Stimulated activated CD4-positive, alpha-beta T cell treated with anti-CD3 and anti-CD28 coated beads, TNF-alpha, amount 100 ng/mL, for 1 hour (primary cell): ENCODE data around the gene RRP7A.
"Not testable (repeated sequence)": the region's sequence is repeated elsewhere in the genome, so short reads cannot be mapped to it uniquely, and the experiment has no call there.

Source experiments
- DNase-seq, 3 donors: peaks; one replicate each; pipeline ENCODE4 v3.0.0-alpha.2; 2020; ENCODE audit warnings: low read depth in 3 of 3, low spot score in 1 of 3

The RRP7A gene, protein sequence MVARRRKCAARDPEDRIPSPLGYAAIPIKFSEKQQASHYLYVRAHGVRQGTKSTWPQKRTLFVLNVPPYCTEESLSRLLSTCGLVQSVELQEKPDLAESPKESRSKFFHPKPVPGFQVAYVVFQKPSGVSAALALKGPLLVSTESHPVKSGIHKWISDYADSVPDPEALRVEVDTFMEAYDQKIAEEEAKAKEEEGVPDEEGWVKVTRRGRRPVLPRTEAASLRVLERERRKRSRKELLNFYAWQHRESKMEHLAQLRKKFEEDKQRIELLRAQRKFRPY

DNA sequence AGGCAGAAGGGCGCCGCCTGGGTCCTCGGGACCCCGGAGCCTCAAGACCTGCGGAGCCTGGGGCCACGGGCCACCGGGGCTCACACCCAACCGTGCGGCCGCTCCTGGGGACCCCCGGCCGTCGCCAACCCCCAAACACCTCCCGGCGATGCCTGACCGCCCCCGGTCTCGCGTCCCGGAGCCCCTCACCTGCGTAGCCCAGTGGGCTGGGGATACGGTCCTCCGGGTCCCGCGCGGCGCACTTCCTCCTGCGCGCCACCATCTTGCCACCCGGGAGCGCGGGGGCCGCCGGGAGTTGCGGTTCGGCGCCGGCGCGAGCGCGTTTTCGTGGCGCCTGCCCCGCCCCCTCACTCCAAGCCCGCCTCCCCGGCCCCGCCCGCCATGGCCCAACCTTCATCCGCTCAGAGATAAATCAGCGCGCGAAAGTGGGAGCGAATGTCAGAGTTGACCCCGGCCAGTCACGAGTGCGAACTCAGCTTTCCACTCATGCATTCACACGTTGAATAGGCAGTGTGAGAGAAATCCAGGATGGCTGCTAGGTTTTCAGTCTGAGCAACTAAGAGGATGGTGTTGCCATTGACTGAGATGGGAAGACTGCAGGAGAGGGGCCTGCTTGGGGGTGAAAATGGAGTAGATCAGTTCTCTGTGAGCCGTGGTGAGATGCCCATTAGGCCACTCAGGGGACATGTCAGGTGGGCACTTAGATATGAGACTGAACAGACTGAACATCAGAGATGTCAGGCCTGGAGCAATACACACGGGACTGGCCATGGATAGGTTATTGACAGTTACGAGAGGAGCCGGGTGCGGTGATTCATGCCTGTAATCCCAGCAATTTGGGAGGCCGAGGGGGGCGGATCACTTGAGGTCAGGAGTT lies at the start of gene RRP7A:
Gene RRP7A, minus strand, starts transcription at position 272 of the 877 bp plus-strand sequence. Its CDS starts 10 bp downstream, at position 262.
- DNase-seq: peak; percentile 65 to 79 (median 71)

DNA sequence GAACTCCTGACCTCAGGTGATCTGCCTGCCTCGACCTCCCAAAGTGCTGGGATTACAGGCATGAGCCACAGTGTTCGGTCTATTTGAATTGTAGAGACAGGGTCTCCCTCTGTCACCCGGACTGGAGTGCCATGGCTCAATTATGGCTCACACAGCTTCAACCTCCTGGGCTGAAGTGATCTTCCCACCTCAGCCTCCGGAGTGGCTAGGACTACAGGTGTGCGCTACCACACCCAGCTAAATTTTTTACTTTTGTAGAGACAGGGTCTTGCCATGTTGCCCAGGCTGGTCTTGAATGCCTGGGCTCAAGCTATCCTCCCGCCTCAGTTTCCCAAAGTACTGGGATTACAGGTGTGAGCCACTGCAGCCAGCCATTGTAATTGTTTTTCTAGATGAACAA lies 48.4 kb upstream of the RRP7A start:
- not testable (repeated sequence) for DNase-seq

DNA sequence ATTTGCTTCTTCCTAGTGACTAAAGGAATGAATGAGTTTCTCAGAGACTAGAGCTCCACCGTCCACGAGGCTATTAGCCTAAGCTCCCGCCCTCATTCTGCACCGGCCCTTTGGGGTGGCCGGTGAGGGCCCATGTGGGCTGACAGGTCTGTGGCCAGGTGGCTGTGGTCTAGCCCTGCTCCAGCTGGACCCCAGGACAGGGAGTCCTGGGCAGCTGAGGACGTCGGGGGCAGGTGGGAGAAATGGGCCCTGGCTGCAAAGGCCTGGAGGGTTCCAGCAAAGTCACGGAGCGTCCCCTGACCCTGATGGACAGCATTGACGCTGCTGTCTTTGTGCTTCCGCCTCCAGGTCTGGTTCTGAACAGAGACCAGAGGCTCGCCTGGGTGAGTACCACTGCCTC lies 46.4 kb upstream of the RRP7A start:
- DNase-seq: no peak

DNA sequence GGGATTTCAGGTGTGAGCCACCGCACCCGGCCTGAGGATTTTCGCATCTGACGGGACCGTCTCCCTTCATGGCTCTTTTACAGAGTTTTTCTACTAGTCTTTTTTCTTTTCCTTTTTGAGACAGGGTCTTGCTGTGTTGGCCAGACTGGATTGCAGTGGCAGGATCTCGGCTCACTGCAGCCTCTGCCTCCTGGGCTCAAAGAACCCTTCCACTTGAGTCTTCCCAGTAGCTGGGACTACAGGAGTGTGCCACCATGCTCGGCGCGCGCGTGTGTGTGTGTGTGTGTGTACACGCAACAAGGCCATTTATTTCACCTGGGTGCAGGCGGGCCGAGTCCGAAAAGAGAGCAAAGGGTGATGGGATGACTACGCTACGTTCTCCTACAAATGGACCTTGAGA lies 45.1 kb upstream of the RRP7A start:
- no peak for DNase-seq

DNA sequence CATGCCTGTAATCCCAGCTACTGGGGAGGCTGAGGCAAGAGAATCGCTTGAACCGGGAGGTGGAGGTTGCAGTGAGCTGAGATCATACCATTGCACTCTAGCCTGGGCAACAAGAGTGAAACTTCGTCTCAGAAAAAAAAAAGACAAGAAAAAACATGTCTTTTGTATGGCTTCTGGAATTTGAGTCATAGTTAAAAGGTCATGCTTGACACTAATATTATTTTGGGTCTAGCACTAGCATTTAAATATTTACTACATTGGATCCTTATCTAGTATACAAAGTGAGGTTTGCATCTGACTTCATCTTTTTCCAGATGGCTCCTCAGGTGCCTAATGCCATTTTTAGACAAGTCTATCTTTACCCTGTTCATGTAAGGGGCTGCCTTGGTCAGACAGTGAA lies 44.3 kb upstream of the RRP7A start:
- not testable (repeated sequence) for DNase-seq

DNA sequence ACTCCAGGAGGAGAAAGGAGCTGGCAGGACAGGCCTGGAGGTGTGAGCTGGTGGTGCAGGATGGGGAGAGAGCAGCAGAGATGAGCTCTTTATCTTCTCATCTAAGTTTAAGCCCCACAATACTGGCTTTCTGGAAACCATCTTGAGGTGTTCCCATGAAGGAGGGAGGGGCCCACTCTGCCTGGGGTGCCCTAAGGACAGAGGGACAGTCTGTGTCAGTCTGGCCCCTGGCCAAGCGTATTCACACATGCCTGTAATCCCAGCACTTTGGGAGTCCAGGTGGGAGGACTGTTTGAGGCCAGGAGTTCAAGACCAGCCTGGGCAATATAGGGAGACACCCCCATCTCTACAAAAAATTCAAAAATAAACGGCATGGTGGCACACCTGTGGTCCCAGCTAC lies 43.1 kb upstream of the RRP7A start:
- no peak for DNase-seq

DNA sequence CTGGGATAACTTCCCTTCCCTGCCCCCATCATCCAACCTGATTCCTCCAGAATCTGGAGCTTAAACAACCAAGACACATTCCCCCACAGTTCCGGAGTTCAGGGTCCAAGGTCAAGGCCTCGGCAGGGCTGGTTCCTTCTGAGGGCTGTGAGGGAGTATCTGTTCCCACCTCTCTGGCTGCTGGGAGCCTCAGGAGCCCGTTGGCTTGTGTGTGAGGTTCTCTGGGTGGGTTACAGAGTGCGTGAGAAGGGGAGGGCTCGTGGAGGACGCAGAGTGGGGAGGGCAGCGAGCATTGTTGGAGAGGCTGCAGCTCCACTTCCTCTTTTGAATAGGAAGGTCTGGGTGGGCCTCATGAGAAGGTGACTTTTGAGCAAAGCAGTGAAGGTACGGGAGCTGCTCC lies 42.7 kb upstream of the RRP7A start:
- no peak for DNase-seq

DNA sequence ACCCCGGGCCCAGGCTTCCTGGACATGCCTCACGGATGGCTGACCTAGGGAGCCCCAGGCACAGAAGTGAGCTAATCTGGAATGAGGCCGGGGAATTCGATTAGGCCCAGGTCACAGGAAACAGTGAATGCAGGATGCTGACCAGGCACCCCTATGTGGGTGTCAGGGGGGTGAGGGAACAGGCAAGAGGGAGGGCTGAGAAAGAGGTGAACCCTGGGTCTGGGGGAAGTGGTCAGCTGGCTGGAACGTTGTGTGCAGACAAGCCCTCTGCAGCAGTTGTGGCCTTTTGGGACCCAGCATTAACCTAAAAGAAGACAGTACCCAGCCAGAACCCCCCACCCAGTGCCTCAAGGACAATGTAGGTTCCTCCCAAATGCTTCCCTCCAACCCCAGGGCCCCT lies 42.3 kb upstream of the RRP7A start:
- DNase-seq: no peak

DNA sequence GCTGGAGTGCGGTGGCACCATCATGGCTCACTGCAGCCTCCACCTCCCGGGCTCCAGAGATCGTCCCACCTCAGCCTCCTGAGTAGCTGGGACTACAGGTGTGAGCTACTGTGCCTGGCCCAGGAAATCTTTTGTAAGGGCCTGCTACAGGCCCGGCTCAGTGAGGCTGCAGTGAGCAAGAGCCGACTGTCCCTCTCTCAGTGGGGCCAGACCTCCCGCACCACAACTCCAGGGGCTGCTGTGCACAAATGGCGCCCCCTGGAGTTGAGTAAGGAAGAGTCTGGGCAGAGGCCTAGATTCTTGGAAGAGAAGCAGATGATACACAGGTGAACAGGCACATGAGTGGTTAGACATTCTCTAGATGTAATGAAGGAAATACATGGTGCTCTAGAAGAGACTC lies 41.2 kb upstream of the RRP7A start:
- no peak for DNase-seq

DNA sequence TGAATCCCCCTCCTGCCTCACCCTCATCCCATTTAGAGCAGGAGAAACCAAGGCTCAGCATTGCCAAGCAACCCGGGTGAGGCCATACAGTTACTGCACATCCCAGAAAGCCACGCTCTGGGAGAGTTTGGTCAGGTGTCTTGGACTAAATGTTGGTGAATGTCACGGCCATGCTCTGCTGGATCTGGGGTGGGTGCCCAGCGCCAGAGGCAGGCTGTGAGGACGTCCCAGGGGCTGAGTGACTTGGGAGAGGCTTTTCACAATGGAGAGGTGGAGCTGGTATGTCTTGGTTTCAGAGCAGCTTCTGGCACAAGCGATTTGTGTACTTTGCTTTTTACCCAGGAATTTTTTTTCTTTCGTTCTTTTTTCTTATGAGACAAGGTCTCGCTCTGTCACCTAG lies 40.8 kb upstream of the RRP7A start:
- no peak for DNase-seq

DNA sequence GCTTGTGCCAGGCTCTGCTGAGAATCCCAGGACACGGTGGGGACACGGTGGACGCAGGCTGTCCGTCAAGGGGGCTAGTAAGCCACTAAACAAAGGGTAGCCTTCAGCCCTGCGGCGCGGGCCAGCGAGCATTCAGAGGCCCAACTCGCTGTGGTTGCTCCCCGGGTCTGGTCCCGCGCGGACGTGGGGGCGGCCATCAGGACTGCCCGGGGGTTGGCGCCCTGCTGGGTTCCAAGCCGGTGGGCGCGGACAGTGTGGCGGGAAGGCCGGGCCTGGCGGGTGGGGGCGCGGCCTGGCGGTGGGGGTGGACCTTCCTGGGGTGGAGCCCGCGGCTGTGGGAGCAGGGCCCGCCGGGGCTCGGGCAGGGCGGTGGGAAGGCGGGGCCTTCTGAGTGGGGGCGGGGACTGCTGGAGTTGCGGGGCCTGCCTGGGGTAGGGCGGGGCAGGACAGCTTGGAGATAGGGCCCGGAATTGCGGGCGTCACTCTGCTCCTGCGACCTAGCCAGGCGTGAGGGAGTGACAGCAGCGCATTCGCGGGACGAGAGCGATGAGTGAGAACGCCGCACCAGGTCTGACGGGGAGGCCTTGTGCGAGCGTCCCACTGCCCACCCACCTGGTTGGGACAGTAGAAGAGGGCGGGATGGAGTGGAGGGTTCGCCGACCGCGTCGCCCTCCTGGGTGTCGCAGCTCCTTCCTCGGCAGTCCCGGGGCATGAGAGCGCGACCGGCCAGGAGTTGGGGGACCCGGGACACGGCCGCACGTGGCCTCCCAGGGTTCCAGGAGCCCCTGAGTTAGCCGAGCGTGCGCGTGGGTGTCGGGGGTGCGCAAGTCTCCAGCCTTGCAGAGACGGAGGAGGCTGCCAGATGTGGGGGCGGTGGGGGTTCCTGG lies 34.1 kb upstream of the RRP7A start, which contains the start of gene SERHL2:
Gene SERHL2, plus strand, starts transcription at position 482 of the 887 bp plus-strand sequence. Its CDS starts 65 bp downstream, at position 547.
- DNase-seq: peak; percentile 58 to 73 (median 70)

DNA sequence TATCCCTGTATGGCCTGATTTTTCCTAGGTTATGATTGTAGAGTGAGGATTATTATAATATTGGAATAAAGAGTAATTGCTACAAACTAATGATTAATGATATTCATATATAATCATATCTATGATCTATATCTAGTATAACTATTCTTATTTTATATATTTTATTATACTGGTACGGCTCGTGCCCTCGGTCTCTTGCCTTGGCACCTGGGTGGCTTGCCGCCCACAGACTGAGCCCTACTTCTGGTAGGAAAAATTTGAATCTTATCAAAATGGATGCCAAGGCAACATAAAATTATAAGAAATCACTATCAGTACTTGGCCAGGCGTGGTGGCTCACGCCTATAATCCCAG lies 32.7 kb upstream of the RRP7A start:
- DNase-seq: not testable (repeated sequence)

DNA sequence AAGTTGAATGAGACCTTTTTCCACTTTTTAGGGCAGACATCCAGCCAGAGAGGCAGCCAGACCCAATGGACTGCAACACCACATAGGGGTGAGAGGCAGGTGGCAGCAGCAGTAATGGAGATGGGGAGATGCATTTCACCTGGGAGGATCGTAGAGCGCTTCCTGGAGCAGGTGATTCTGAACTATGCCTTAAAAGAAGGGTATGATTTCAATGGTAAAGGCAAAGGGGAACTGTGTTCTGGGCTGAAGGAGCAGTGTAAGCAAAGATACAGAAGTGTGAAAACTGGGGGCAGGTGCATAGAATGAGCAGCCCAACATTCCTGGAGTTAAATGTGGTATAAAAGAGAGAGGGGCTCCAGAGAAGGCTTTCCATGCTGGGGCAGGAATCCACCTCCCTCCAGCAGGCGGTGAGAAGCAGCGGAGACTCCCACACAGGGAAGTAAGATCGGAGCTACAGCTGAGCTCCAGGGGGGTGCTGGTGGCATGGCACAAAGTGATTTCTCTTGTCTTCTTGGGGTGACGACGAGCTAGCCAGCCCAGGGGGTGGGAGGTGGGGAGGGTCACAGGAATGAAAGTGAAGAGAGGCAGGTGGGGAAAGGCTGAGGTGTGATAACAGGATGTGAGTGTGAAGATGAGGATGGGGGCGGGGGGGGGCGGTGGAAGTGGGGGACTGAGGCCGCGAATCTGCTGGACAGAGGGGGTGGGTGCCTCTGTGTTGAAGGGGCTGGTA lies 29.9 kb upstream of the RRP7A start:
- DNase-seq: no peak

DNA sequence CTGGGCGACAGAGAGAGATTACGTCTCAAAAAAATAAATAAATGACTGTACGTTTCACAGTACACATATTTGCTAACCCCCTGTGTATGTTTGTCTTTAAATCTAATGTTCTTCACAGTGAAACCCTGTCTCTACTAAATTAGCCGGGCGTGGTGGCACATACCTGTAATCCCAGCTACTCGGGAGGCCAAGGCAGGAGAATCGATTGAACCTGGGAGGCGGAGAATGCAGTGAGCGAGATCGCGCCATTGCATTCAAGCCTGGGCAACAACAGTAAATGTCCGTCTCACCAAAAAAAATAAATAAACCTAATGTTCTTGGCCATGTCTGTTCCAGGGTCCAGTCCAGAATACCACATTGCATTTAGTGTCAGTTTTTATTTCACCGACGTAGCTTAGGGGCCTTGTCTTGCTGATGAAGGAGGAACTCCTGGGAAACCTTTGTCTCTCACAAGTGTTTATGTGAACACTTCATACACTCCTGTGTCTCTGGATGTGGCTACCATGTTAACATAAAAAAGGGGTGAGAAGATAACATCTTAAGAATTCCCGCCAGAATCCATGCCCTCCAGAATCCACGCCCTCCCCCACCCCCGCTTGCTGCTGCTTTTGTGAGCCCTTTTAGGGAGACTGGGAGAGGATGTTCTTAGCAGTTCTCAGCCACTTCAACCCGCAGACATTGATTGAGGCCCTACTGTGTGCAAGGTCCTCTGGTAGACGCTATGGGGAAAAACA lies 29.2 kb upstream of the RRP7A start:
- no peak for DNase-seq

DNA sequence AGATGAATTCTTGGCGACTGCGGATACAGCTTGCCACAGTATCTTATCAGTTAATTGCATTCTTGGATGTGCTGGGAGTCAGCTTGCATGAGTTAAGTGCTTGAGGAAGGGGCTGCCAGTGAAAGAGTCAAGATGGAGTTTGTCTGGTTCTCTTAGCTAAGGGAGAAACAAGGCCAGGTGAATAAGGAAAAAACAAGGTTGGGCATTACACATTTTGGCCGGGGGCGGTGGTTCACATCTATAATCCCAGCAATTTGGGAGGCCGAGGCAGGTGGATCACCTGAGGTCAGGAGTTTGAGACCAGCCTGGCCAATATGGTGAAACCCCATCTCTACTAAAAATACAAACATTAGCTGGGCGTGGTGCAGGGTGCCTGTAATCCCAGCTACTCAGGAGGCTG lies 28.5 kb upstream of the RRP7A start:
- DNase-seq: not testable (repeated sequence)

DNA sequence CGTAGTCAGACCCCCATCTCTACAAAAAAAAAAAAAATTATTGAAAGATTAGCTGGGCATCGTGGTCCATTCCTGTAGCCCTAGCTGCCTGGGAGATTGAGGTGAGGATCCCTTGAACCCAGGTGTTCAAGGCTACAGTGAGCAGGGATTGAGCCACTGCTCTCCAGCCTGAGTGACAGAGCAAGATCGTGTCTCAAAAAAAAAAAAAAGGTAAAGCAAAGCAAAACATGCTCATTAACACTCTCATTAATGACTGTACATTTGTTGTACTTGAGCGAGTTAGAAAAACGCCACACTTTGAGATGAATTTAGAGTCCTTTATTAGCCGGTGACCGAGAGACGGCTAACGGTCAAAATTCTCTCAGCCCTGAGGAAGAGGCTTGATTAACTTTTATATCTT lies 28.0 kb upstream of the RRP7A start:
- DNase-seq: no peak

DNA sequence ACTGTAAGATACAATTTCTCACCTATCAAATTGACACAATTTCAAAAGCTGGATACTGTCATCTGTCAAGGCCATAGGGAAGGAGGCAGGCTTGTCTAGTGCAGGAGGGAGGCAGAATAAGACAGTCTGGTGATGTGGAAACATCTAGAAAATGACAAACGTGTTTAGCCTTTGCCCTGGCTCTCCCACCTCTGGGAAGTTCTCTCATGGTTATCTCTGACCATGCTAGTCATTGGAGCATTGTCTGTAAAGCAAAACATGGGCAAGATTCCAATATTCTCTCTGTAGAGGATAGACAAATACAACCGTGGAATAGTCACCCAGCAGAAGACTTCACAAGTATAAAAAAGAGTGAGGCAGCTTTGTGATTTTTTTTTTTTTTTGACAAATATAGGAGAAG lies 25.1 kb upstream of the RRP7A start:
- no peak for DNase-seq

DNA sequence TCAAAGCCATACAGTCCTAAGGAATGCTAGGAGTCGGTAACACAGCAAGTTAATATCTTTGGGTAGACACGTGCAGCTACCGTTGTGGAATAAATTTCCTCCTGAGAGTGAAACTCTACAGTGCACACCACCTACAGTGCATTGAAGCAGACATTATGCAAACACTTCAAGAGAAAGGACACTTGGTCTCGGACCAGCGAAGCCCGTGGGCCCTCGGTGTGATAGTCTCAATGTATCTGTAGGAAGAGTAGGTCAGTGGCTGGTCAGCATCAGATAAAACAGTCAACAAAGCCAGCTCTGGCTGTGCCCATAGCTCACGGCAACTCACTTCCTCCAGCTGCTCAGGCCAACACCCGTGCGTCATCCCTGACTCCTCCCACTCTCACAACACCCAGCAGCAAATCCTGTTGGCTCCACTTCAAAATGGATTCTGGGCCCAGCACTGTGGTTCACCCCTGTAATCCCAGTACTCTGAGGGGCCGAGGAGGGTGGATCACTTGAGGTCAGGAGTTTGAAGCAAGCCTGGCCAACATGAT lies 19.7 kb upstream of the RRP7A start:
- DNase-seq: not testable (repeated sequence)

DNA sequence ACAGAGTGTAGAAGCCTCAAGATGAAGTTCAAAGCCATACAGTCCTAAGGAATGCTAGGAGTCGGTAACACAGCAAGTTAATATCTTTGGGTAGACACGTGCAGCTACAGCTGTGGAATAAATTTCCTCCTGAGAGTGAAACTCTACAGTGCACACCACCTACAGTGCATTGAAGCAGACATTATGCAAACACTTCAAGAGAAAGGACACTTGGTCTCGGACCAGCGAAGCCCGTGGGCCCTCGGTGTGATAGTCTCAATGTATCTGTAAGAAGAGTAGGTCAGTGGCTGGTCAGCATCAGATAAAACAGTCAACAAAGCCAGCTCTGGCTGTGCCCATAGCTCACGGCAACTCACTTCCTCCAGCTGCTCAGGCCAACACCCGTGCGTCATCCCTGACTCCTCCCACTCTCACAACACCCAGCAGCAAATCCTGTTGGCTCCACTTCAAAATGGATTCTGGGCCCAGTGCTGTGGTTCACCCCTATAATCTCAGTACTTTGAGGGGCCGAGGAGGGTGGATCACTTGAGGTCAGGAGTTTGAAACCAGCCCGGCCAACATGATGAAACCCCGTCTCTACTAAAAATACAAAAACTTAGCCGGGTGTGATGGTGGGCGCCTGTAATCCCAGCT lies 17.7 kb upstream of the RRP7A start:
- DNase-seq: not testable (repeated sequence)
